Inflammatory macrophage (primary cell): Measurements from ENCODE around the gene PPP1R3F.
"Not testable (repeated sequence)": the region's sequence is repeated elsewhere in the genome, so short reads cannot be mapped to it uniquely, and the experiment has no call there.

Experiments used
- DNase-seq, 2 donors: peaks; one replicate each; pipeline ENCODE4 v3.0.0-alpha.2; 2020 to 2022

The PPP1R3F gene

GRCh38 chrX:49273181-49273727 lies 3.7 kb downstream of the PPP1R3F start:
- DNase-seq = no peak

- DNase-seq = no peak
Observed at GRCh38 chrX:49276207-49276606, 6.6 kb downstream of the PPP1R3F start.

GRCh38 chrX:49276671-49277534 lies 7.3 kb downstream of the PPP1R3F start:
- no peak for DNase-seq

- DNase-seq = no peak
Observed at GRCh38 chrX:49277535-49277830, 7.9 kb downstream of the PPP1R3F start.

- DNase-seq = no peak
Observed at GRCh38 chrX:49278081-49278480, 8.5 kb downstream of the PPP1R3F start.

- no peak for DNase-seq
Observed at GRCh38 chrX:49282647-49283011, 13.0 kb downstream of the PPP1R3F start.

- DNase-seq = no peak
Observed at GRCh38 chrX:49284212-49284611, 14.6 kb downstream of the PPP1R3F start.

GRCh38 chrX:49286136-49286535 lies 16.5 kb downstream of the PPP1R3F start:
- DNase-seq = no peak

- DNase-seq = no peak
Observed at GRCh38 chrX:49286581-49286980, 17.0 kb downstream of the PPP1R3F start.

GRCh38 chrX:49287665-49288064 lies 18.1 kb downstream of the PPP1R3F start:
- no peak for DNase-seq

GRCh38 chrX:49290215-49290614 lies 20.6 kb downstream of the PPP1R3F start:
- DNase-seq = no peak

- peak; percentile 59 to 60 for DNase-seq
Observed at GRCh38 chrX:49291615-49292337, 22.2 kb downstream of the PPP1R3F start.

GRCh38 chrX:49292400-49293362 lies 23.1 kb downstream of the PPP1R3F start:
- DNase-seq = no peak

GRCh38 chrX:49299293-49299692 lies 29.7 kb downstream of the PPP1R3F start:
- DNase-seq = not testable (repeated sequence)

GRCh38 chrX:49300703-49301102 lies 31.1 kb downstream of the PPP1R3F start:
- DNase-seq = no peak

- no peak for DNase-seq
Observed at GRCh38 chrX:49303346-49303745, 33.8 kb downstream of the PPP1R3F start, which contains the start of gene GAGE10. TSS of gene GAGE10 (plus strand) at chrX:49303646. CDS start at chrX:49304860, 1,214 bp downstream.

GRCh38 chrX:49307775-49308174 lies 38.2 kb downstream of the PPP1R3F start:
- DNase-seq = not testable (repeated sequence)

- DNase-seq = peak; percentile 34 to 65
Observed at GRCh38 chrX:49308604-49309269, 39.1 kb downstream of the PPP1R3F start.

GRCh38 chrX:49309401-49309981 lies 39.9 kb downstream of the PPP1R3F start:
- DNase-seq = no peak

GRCh38 chrX:49310371-49310770 lies 40.8 kb downstream of the PPP1R3F start:
- DNase-seq = no peak

- peak; percentile 66 to 83 for DNase-seq
Observed at GRCh38 chrX:49312176-49312575, 42.6 kb downstream of the PPP1R3F start.

GRCh38 chrX:49316085-49316484 lies 46.5 kb downstream of the PPP1R3F start:
- no peak for DNase-seq
